Sigmoid colon (tissue), 7 donors: ENCODE measurements around the gene ZNF513. TPM values are rescaled to one million over a fixed set of nuclear protein-coding genes. Genes with fewer than 3 reads are reported as not detected.

Source experiments
- DNase-seq: peaks from one replicate; pipeline ENCODE4 v3.0.0-alpha.2; 2019
- H3K27ac ChIP-seq, 4 donors: fragments of 200-600 bp; sonication (generic); one replicate each; pipeline ENCODE4 v1.5.1; 2016 to 2019; ENCODE audit warnings: mild to moderate bottlenecking in 1 of 4
- H3K27me3 ChIP-seq, 3 donors: fragments of 200-600 bp; sonication (generic); one replicate each; pipeline ENCODE4 v1.5.1; 2019; ENCODE audit warnings: mild to moderate bottlenecking in 1 of 3
- H3K36me3 ChIP-seq, 4 donors: fragments of 200-600 bp; sonication (generic); one replicate each; pipeline ENCODE4 v1.5.1; 2016 to 2019
- H3K4me1 ChIP-seq, 4 donors: fragments of 200-600 bp; sonication (generic); one replicate each; pipeline ENCODE4 v1.5.1; 2017 to 2019
- H3K4me3 ChIP-seq, 4 donors: fragments of 200-600 bp; sonication (generic); one replicate each; pipeline ENCODE4 v1.5.1; 2017 to 2019; ENCODE audit warnings: mild to moderate bottlenecking in 2 of 4, moderate library complexity in 1 of 4
- H3K9me3 ChIP-seq, 4 donors: fragments of 200-600 bp in 3 of 4; sonication (generic) in 3 of 4; one replicate each; pipeline versions ENCODE4 v1.5.1 to v1.6.1; 2013 to 2019
- EP300 ChIP-seq, 4 donors: sonication (generic); formaldehyde crosslinking; IDR thresholded peaks; one replicate each; pipeline ENCODE4 v1.6.1; 2017; ENCODE audit warnings: antibody characterized with exemption in 4 of 4
- POLR2A ChIP-seq, 2 donors: fragments of 450-650 bp; IDR thresholded peaks; one replicate each; pipeline ENCODE4 v1.6.1; 2016; ENCODE audit warnings: antibody characterized with exemption in 2 of 2, mild to moderate bottlenecking in 2 of 2, moderate library complexity in 2 of 2
- POLR2AphosphoS5 ChIP-seq, 4 donors: sonication (generic); formaldehyde crosslinking; IDR thresholded peaks; one replicate each; pipeline ENCODE4 v1.6.1; 2017; ENCODE audit warnings: antibody characterized with exemption in 4 of 4
- WGBS, 2 donors: extraction: QIAGEN DNeasy Blood & Tissue Kit; methylation state at CpG; one replicate each; pipeline ENCODE4 v1.1.7; 2013; 5-methylcytosine and 5-hydroxymethylcytosine counted together
- intact Hi-C: fragments of 100-400 bp; cut with DNase I; formaldehyde crosslinking; loops from one replicate; pipeline ENCODE4 v1.15.1; 2023
- polyA plus RNA-seq, 3 donors: library from polyadenylated mRNA; stranded (reverse); fragments of 200-250 nt; gene quantifications; one replicate each; pipeline ENCODE4 v1.2.3, GENCODE V29; 2013
- total RNA-seq, 4 donors: library from RNA; depleted of rRNA; stranded (reverse); fragments of >200 nt; gene quantifications; one replicate each; pipeline ENCODE4 v1.1.0, GENCODE V29; 2016
- TF ChIP-seq, protein P1 (sequence below), 4 experiments: fragments of 450-650 bp in 3 of 4; fragments of 200-600 bp in 1 of 4; IDR thresholded peaks; one replicate each; pipeline ENCODE4 v1.5.1; 2016 to 2019; ENCODE audit warnings: antibody characterized with exemption in 4 of 4, mild to moderate bottlenecking in 3 of 4, moderate library complexity in 2 of 4
- donor health status: healthy with polysubstance abuse.
- donor health status: Bipolar disorder and iron deficiency.
- donor health status: healthy.

The ZNF513 gene
- total and polyA plus RNA-seq, 7 donors, result 5.0 to 27.5 (median 8.7) TPM

- peaks cover 41 to 76% (median 52%) of the 10 kb centered on the region in 4 donors for H3K36me3 ChIP-seq
- no peaks in the 10 kb centered on the region for H3K9me3 ChIP-seq
- no peak for TF ChIP-seq POLR2AphosphoS5 (IDR thresholded peaks at IDR 0.05)
- H3K4me1 ChIP-seq, result peaks cover 0 to 26% (median 21%) of the 10 kb centered on the region in 4 donors
- intact Hi-C loops, result no loop called here
- no peak for DNase-seq
- H3K27ac ChIP-seq, result no peak overlapping the region
- H3K4me3 ChIP-seq, result no peak overlapping the region
- H3K27me3 ChIP-seq, result no peaks in the 10 kb centered on the region
- 84 to 89% methylated on average over 29 of the region's 29 CpGs for WGBS, 2 donors
Measured at GRCh38 chr2:27378096-27378808, 2.3 kb downstream of the ZNF513 start.

DNA sequence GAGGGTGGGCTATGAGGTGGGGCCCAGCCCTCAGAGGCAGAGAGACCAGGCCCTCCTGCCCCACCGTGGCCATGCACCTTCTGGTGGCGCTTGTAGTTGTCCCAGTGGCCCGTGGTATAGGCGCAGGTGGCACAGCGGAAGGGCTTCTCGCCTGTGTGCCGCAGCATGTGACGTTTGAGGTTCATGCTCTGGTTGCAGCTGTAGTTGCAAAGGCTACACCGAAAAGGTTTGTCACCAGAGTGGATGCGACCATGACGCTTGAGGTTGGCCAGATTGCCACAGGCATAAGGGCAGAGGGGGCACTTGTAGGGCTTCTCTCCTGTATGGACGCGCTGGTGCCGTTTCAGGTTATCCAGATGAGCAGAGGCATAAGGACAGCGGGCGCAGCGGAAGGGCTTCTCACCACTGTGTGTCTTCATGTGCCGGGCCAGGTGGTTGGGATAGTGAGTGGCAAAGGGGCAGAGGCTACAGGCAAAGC lies 2.9 kb downstream of the ZNF513 start:
- 90 to 92% methylated on average over 18 of the region's 18 CpGs for WGBS, 2 donors
- intact Hi-C loops, result no loop called here
- Histone ChIP-seq H3K27ac (no peak overlapping the region), H3K27me3 (no peaks in the 10 kb centered on the region), H3K36me3 (peaks cover 40 to 78% (median 57%) of the 10 kb centered on the region in 4 donors), H3K4me3 (no peak overlapping the region), H3K9me3 (no peaks in the 10 kb centered on the region), H3K4me1 (peaks cover 0 to 30% (median 23%) of the 10 kb centered on the region in 4 donors)
- TF ChIP-seq, protein P1, sequence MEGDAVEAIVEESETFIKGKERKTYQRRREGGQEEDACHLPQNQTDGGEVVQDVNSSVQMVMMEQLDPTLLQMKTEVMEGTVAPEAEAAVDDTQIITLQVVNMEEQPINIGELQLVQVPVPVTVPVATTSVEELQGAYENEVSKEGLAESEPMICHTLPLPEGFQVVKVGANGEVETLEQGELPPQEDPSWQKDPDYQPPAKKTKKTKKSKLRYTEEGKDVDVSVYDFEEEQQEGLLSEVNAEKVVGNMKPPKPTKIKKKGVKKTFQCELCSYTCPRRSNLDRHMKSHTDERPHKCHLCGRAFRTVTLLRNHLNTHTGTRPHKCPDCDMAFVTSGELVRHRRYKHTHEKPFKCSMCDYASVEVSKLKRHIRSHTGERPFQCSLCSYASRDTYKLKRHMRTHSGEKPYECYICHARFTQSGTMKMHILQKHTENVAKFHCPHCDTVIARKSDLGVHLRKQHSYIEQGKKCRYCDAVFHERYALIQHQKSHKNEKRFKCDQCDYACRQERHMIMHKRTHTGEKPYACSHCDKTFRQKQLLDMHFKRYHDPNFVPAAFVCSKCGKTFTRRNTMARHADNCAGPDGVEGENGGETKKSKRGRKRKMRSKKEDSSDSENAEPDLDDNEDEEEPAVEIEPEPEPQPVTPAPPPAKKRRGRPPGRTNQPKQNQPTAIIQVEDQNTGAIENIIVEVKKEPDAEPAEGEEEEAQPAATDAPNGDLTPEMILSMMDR (IDR thresholded peaks at IDR 0.05), result no peak
- no peak for TF ChIP-seq EP300 (IDR thresholded peaks at IDR 0.05)
- DNase-seq, result no peak

- no peak for DNase-seq
- TF ChIP-seq POLR2AphosphoS5 (IDR thresholded peaks at IDR 0.05) (no peak), EP300 (IDR thresholded peaks at IDR 0.05) (no peak), POLR2A (IDR thresholded peaks at IDR 0.05) (no peak)
- TF ChIP-seq, protein P1 (IDR thresholded peaks at IDR 0.05), result no peak
- peaks cover 40 to 76% (median 57%) of the 10 kb centered on the region in 4 donors for H3K36me3 ChIP-seq
- H3K4me3 ChIP-seq, result no peak overlapping the region
- H3K27ac ChIP-seq, result no peak overlapping the region
- intact Hi-C loops, result no loop called here
- no peaks in the 10 kb centered on the region for H3K9me3 ChIP-seq
- peaks cover 0 to 35% (median 29%) of the 10 kb centered on the region in 4 donors for H3K4me1 ChIP-seq
- WGBS, 2 donors, result 65 to 80% methylated on average over 10 of the region's 10 CpGs
- H3K27me3 ChIP-seq, result no peaks in the 10 kb centered on the region
Measured at GRCh38 chr2:27376866-27377617, 3.5 kb downstream of the ZNF513 start.

- H3K27me3 ChIP-seq, result no peaks in the 10 kb centered on the region
- intact Hi-C loops, result no loop called here
- 88 to 90% methylated on average over 16 of the region's 16 CpGs for WGBS, 2 donors
- H3K36me3 ChIP-seq, result peaks cover 40 to 69% (median 57%) of the 10 kb centered on the region in 4 donors
- peaks cover 0 to 41% (median 33%) of the 10 kb centered on the region in 4 donors for H3K4me1 ChIP-seq
- no peaks in the 10 kb centered on the region for H3K9me3 ChIP-seq
- TF ChIP-seq POLR2AphosphoS5 (IDR thresholded peaks at IDR 0.05) (no peak), EP300 (IDR thresholded peaks at IDR 0.05) (no peak), POLR2A (IDR thresholded peaks at IDR 0.05) (no peak)
- TF ChIP-seq, protein P1 (IDR thresholded peaks at IDR 0.05), result no peak
- no peak overlapping the region for H3K4me3 ChIP-seq
- DNase-seq, result no peak
- H3K27ac ChIP-seq, result no peak overlapping the region
Measured at GRCh38 chr2:27376151-27376865, 4.2 kb downstream of the ZNF513 start.
